Iris pigment epithelial cell (primary cell): ENCODE data around the gene KTN1.

ENCODE experiments used
- DNase-seq: peaks from one replicate; pipeline ENCODE4 v3.0.0-alpha.2; 2011; ENCODE audit warnings: low read depth

KTN1 gene

GRCh38 chr14:55717621-55718020, 137.6 kb downstream of the KTN1 start:
- no peak for DNase-seq

GRCh38 chr14:55718551-55718950, 138.5 kb downstream of the KTN1 start:
- DNase-seq: no peak

GRCh38 chr14:55720796-55721195, 140.8 kb downstream of the KTN1 start:
- no peak for DNase-seq

- DNase-seq: peak; percentile 96
Measured at GRCh38 chr14:55721353-55721752, 141.3 kb downstream of the KTN1 start.

- no peak for DNase-seq
Measured at GRCh38 chr14:55722054-55722453, 142.0 kb downstream of the KTN1 start.

GRCh38 chr14:55724736-55725135, 144.7 kb downstream of the KTN1 start:
- DNase-seq: no peak

- no peak for DNase-seq
Measured at GRCh38 chr14:55730592-55731310, 150.7 kb downstream of the KTN1 start.

- no peak for DNase-seq
Measured at GRCh38 chr14:55731311-55731872, 151.4 kb downstream of the KTN1 start.

- DNase-seq: peak; percentile 31
Measured at GRCh38 chr14:55731881-55732498, 152.0 kb downstream of the KTN1 start.

- no peak for DNase-seq
Measured at GRCh38 chr14:55733599-55733998, 153.6 kb downstream of the KTN1 start.
